T-helper 17 cell (primary cell): ENCODE data around the gene EFCAB6. TPM values are rescaled to one million over a fixed set of nuclear protein-coding genes. Genes with fewer than 3 reads are reported as not detected.

Source experiments
- ATAC-seq: fragments of 150-1000 bp; cut with Tn5 transposase; 2 replicates; pipeline ENCODE4 v1.10.0; 2021; ENCODE audit warnings: mild to moderate bottlenecking, moderate library complexity
- DNase-seq, 3 donors: peaks; one replicate each; pipeline versions ENCODE4 v3.0.0 to v3.0.0-alpha.2; 2020 to 2021
- H3K9me3 ChIP-seq: one replicate; pipeline ENCODE4 v1.7.0; 2013; ENCODE audit warnings: low read length, mild to moderate bottlenecking; ENCODE audit not compliant: control insufficient read depth, poor library complexity, severe bottlenecking
- H3K27ac Mint-ChIP-seq: one replicate; pipeline ENCODE4 v1.8.0; 2022; ENCODE audit warnings: mild to moderate bottlenecking, moderate library complexity, mixed read lengths
- H3K27me3 Mint-ChIP-seq: one replicate; pipeline ENCODE4 v1.8.0; 2022; ENCODE audit warnings: mixed read lengths
- H3K36me3 Mint-ChIP-seq: one replicate; pipeline ENCODE4 v1.8.0; 2022; ENCODE audit warnings: low read depth, mixed read lengths
- H3K4me1 Mint-ChIP-seq: one replicate; pipeline ENCODE4 v1.8.0; 2022; ENCODE audit warnings: mild to moderate bottlenecking, mixed read lengths
- H3K4me3 Mint-ChIP-seq: one replicate; pipeline ENCODE4 v1.8.0; 2022; ENCODE audit warnings: mild to moderate bottlenecking, moderate library complexity, mixed read lengths
- total RNA-seq, 4 donors: library from RNA in 2 of 4; stranded (reverse) in 2 of 4; gene quantifications; one replicate each; pipeline ENCODE4 v1.2.3 and lab custom pipeline; 2022 to 2026

Gene EFCAB6
- total RNA-seq, 2 donors from 2014 or later = 0.16 TPM; not detected in 1

DNA sequence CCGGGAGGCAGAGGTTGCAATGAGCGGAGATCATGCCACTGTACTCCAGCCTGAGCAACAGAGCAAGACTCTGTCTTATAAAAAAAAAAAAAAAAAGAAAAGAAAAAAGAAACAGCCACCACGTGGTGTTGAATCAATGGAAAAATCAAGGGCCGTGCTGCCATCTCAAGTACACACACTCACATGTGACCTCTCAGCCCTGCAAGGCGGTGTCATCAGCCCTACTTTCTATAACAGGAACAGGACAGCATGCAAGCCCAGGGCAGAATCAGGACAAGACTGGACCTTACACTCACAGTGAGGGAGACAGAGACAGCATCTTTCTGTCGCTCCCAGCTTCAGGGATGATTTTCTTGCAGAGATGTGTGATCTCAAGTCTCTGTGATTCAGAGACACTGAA lies 220.7 kb downstream of the EFCAB6 start:
- peaks cover 16% of the 10 kb centered on the region for H3K27me3 Mint-ChIP-seq
- peaks cover 2% of the 10 kb centered on the region for H3K36me3 Mint-ChIP-seq
- H3K27ac Mint-ChIP-seq = no peak overlapping the region
- H3K4me3 Mint-ChIP-seq = no peak overlapping the region
- H3K4me1 Mint-ChIP-seq = no peaks in the 10 kb centered on the region
- H3K9me3 ChIP-seq = no peaks in the 10 kb centered on the region
- ATAC-seq = no peak
- no peak for DNase-seq

GRCh38 chr22:43587574-43587973 lies 224.5 kb downstream of the EFCAB6 start:
- H3K27ac Mint-ChIP-seq = no peak overlapping the region
- no peaks in the 10 kb centered on the region for H3K4me1 Mint-ChIP-seq
- no peak overlapping the region for H3K4me3 Mint-ChIP-seq
- peaks cover 2% of the 10 kb centered on the region for H3K36me3 Mint-ChIP-seq
- H3K9me3 ChIP-seq = peaks cover 6% of the 10 kb centered on the region
- ATAC-seq (no peak), DNase-seq (no peak)
- peaks cover 16% of the 10 kb centered on the region for H3K27me3 Mint-ChIP-seq

DNA sequence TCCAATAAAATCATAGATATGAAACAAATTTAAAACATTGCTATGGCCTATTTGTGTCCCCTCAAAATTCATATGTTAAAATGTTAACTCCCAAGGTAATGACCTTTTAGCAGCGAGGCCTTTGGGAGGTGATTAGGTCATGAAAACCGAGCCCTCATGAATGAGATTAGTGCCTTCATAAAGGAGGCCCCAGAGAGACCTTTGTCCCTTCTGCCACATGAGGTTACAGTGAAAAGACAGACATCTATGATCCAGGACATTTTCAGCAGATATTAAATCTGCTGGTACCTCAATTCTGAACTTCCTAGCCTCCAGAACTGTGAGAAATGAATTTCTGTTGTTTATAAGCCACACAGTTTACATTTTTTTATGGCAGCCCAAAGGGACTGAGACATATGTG lies 228.6 kb downstream of the EFCAB6 start:
- Mint-ChIP-seq H3K4me1 (no peaks in the 10 kb centered on the region), H3K27me3 (peaks cover 5% of the 10 kb centered on the region), H3K36me3 (no peaks in the 10 kb centered on the region), H3K27ac (no peak overlapping the region), H3K4me3 (no peak overlapping the region)
- H3K9me3 ChIP-seq = peaks cover 6% of the 10 kb centered on the region
- DNase-seq (no peak), ATAC-seq (no peak)

DNA sequence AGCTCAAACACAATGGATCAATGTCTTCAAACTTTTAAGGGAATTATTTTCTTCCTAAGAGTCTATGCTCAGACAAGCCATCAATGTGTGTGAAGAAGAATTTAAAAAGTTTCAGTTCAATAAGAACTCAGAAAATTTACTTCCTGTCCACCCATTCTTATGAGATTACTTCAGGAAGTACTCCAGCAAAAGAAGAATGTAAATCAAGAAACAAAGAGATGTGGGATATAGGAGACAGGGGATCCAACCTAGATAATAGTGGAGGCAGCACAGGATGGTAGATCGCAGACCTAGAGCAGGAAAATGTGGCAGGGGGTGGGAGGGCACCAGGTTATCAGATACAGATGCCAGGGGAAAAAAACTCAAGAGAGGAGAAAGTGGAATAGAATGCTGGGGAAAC lies 229.7 kb downstream of the EFCAB6 start:
- Mint-ChIP-seq H3K27ac (no peak overlapping the region), H3K36me3 (no peaks in the 10 kb centered on the region), H3K4me1 (no peaks in the 10 kb centered on the region), H3K4me3 (no peak overlapping the region), H3K27me3 (no peaks in the 10 kb centered on the region)
- DNase-seq = no peak
- ATAC-seq = no peak
- H3K9me3 ChIP-seq = peaks cover 6% of the 10 kb centered on the region

DNA sequence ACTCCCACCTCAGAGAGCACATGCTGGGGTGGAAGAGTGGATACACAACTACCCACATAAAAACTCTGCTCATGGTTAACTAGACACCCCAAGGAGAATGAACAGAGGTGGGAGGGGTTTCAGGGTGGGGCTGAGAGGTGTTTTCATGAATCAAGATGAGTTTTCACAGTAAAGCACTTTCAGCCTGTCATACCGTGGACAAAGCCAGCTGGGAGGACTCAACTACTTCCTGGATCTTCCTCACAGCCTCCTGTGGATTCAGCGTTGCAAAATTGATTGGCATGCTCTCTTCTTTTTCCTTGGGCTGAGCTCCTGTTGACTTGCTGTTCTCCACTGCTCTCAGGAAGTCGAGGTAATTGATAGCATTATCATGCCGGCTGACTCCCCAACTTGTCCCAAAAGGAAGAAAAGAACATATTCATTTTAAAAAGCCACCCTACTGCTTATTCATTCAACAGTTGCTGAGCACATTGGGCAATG lies 231.8 kb downstream of the EFCAB6 start:
- peaks cover 6% of the 10 kb centered on the region for H3K9me3 ChIP-seq
- Mint-ChIP-seq H3K4me3 (no peak overlapping the region), H3K36me3 (no peaks in the 10 kb centered on the region), H3K27ac (no peak overlapping the region), H3K4me1 (no peaks in the 10 kb centered on the region), H3K27me3 (peaks cover 7% of the 10 kb centered on the region)
- DNase-seq (no peak), ATAC-seq (no peak)

DNA sequence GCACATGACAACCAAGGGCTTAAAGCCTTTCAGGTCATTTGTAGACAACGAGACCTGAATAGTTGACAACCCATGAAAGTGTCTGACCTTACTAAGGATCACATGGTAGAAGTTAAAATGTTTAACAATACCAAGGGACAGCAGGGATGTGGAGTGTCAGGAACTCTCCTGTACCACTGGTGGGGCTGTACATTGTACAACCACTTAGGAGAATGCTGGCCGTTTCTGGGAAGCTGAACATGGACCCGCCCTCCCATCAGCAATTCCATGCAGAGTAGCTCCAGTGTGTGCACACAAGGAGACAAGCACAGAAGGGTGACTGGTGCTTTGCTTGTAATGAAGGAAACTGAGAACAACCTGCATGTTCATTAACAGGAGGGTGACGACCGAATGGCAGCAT lies 237.4 kb downstream of the EFCAB6 start:
- H3K36me3 Mint-ChIP-seq = no peaks in the 10 kb centered on the region

GRCh38 chr22:43572710-43573109 lies 239.4 kb downstream of the EFCAB6 start:
- no peak for ATAC-seq
- peaks cover 54% of the 10 kb centered on the region for H3K27me3 Mint-ChIP-seq

More for the DNA sequence above, 237.4 kb downstream of the EFCAB6 start:
- no peaks in the 10 kb centered on the region for H3K9me3 ChIP-seq
- H3K4me3 Mint-ChIP-seq = no peak overlapping the region
- H3K27me3 Mint-ChIP-seq = peaks cover 41% of the 10 kb centered on the region
- ATAC-seq (no peak), DNase-seq (no peak)
- H3K4me1 Mint-ChIP-seq = no peaks in the 10 kb centered on the region
- no peak overlapping the region for H3K27ac Mint-ChIP-seq

GRCh38 chr22:43571181-43571580 lies 240.9 kb downstream of the EFCAB6 start:
- DNase-seq (no peak), ATAC-seq (no peak)
- no peak overlapping the region for H3K27ac Mint-ChIP-seq
- H3K9me3 ChIP-seq = no peaks in the 10 kb centered on the region
- H3K4me1 Mint-ChIP-seq = no peaks in the 10 kb centered on the region
- H3K36me3 Mint-ChIP-seq = no peaks in the 10 kb centered on the region
- H3K4me3 Mint-ChIP-seq = no peak overlapping the region
- H3K27me3 Mint-ChIP-seq = peaks cover 57% of the 10 kb centered on the region

More at GRCh38 chr22:43572710-43573109, 239.4 kb downstream of the EFCAB6 start:
- Mint-ChIP-seq H3K4me3 (no peak overlapping the region), H3K4me1 (no peaks in the 10 kb centered on the region), H3K27ac (no peak overlapping the region), H3K36me3 (no peaks in the 10 kb centered on the region)
- H3K9me3 ChIP-seq = no peaks in the 10 kb centered on the region
- DNase-seq = no peak

DNA sequence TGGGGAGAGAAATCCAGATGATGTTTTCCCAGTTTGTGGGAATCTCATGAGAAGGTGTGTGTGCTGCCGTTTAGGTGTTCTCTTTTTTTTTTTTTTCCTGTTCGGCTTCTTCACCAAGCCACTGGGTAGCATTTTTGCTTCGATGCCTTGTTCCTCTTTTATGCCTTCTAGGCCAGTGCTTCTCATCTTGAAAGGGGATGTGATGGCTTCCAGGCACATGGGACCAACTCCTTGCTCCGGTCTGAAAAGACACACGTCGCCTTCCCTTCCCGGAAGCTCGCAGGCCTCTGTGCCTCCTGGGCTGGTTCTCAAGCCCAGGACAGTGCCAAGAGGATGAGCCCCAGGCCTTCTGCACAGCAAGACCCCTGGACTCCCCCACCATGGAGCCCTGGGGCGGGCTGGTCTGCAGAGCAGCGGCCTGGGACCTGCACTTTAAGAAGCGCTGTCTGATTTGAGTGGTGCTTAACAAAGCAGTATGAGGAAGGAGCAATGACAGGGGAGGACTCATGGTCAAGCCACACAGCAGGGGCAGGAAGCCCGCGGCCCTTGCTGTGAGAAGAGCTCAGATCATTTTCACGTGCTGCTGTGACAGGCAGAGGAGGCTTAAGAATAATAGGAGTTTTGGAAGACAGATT lies 241.5 kb downstream of the EFCAB6 start:
- DNase-seq = no peak
- Mint-ChIP-seq H3K4me3 (no peak overlapping the region), H3K4me1 (no peaks in the 10 kb centered on the region), H3K36me3 (no peaks in the 10 kb centered on the region), H3K27ac (no peak overlapping the region), H3K27me3 (peaks cover 57% of the 10 kb centered on the region)
- no peaks in the 10 kb centered on the region for H3K9me3 ChIP-seq
- no peak for ATAC-seq

DNA sequence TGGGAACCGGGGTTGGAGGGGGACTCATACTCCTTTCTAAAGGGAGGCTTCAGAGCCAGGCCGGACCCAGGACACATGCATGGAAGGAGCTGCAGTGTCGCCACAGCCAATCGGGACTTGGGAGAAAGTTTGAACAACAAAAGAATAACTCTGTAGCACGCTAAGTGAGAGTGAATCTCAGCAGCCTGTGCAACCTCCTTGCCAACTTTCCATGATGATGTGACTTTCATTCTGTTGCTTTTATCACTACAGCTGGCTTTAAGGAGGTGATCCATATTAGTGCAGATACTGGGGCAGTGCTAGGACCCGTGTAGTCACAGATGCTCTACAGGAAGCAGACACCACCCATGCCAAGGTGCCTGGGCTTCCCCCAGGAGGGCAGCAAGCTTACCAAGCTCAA lies 243.0 kb downstream of the EFCAB6 start:
- Mint-ChIP-seq H3K4me1 (no peaks in the 10 kb centered on the region), H3K36me3 (no peaks in the 10 kb centered on the region), H3K4me3 (no peak overlapping the region), H3K27ac (no peak overlapping the region), H3K27me3 (peaks cover 51% of the 10 kb centered on the region)
- DNase-seq = no peak
- no peak for ATAC-seq
- H3K9me3 ChIP-seq = no peaks in the 10 kb centered on the region

DNA sequence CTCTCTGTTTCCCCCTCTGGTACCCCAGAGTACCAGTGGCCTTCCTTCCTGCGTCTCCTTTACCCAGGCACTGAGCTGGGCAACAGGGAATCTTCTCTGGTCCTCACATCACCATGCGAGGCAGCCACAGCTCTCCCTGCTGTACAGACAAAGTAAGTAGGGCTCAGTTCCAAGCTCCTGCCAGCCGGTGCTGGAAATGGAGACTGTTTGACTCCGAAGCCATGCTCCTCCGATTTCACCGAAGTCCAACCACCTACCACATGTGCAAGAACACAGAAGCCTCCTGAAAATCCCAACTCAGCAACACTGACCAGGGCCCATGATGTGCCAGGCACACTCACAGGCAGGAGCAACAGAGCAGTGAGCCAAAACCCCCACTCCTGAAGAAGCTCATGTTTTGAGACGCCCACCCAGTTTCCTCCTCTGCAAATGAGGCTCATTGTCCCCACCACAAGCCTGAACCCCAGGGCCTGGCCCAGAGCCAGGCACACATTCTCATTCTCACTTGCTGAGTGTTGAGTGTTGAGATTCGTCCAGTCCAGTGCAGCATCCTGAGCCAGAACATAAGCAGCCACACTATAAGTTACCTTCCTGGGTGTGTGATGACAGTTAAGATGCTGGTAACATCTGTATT lies 244.3 kb downstream of the EFCAB6 start:
- no peak overlapping the region for H3K4me3 Mint-ChIP-seq
- peaks cover 46% of the 10 kb centered on the region for H3K27me3 Mint-ChIP-seq
- H3K9me3 ChIP-seq = no peaks in the 10 kb centered on the region
- ATAC-seq = no peak
- no peaks in the 10 kb centered on the region for H3K36me3 Mint-ChIP-seq
- no peak for DNase-seq
- no peaks in the 10 kb centered on the region for H3K4me1 Mint-ChIP-seq
- H3K27ac Mint-ChIP-seq = no peak overlapping the region

GRCh38 chr22:43566561-43567332 lies 245.4 kb downstream of the EFCAB6 start:
- no peaks in the 10 kb centered on the region for H3K9me3 ChIP-seq
- Mint-ChIP-seq H3K36me3 (no peaks in the 10 kb centered on the region), H3K27me3 (peaks cover 36% of the 10 kb centered on the region), H3K4me1 (no peaks in the 10 kb centered on the region), H3K4me3 (peak overlapping the region; percentile 36), H3K27ac (no peak overlapping the region)
- no peak for DNase-seq
- ATAC-seq = no peak

GRCh38 chr22:43566021-43566420 lies 246.1 kb downstream of the EFCAB6 start:
- Mint-ChIP-seq H3K4me3 (no peak overlapping the region), H3K4me1 (no peaks in the 10 kb centered on the region), H3K27me3 (peaks cover 30% of the 10 kb centered on the region), H3K36me3 (no peaks in the 10 kb centered on the region), H3K27ac (no peak overlapping the region)
- H3K9me3 ChIP-seq = no peaks in the 10 kb centered on the region
- DNase-seq (no peak), ATAC-seq (no peak)
